HG02852 (cell line): ENCODE measurements around the gene CKMT2.
"Not testable (repeated sequence)": the region's sequence is repeated elsewhere in the genome, so short reads cannot be mapped to it uniquely, and the experiment has no call there.

Source experiments
- ATAC-seq: cut with Tn5 transposase; IDR thresholded peaks from one replicate; pipeline ENCODE4 v1.9.1; 2021; ENCODE audit warnings: mild to moderate bottlenecking, moderate library complexity; ENCODE audit not compliant: unreplicated experiment

Gene CKMT2

DNA sequence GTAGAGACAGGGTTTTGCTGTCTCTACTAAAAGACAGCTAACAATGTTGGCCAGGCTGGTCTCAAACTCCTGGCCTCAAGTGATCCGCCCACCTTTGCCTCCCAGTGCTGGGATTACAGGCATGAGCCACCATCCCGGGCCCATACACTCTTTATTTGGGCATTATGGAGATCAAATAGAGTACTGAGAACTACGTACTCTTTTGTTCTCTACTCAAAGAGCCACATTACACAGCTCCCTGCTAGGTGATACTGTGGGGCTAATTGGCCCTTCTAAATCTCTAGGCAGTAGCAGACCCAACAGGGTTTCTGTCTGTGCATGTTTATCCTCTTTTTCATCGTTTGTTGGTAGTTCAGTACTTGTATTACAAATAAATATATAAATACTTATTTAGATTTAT, 16.1 kb downstream of the CKMT2 start:
- ATAC-seq = no peak

DNA sequence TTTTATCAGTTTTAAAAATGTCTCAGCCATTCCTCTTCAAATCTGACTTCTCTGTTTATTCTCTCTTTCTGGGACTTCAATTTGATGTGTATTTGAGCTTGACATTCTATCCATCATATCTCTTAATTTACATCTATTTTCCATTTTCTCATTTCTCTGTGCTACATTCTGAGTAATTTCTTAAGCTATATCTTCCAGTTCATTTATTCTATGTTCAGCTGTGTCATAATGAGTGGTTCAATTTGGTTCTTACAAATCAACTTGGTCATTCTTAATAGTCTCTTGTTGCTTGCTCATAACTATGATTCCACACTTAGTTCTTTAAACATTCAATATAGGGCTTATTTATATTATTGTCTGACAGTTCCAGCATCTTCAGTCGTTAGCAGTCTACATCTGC, 16.9 kb downstream of the CKMT2 start:
- ATAC-seq = no peak

DNA sequence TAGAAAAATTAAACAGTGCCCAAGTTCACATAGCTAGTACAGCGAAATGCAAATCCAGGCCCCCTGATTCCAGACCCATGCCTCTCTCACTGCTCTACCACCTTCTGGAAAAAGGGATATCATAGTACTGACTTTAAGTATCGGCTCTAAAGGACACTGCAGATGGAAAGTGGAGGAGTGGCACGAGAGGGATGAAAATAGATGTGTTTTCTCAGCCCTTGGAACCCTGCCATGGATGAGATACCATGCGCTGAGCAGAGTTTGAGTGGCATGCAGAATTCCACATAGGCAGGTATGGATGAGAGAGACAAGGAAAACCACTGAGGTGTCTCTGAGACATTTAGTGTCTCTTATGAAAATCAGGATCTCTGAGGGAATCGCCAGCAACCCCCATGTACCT, 18.8 kb downstream of the CKMT2 start:
- ATAC-seq = no peak

DNA sequence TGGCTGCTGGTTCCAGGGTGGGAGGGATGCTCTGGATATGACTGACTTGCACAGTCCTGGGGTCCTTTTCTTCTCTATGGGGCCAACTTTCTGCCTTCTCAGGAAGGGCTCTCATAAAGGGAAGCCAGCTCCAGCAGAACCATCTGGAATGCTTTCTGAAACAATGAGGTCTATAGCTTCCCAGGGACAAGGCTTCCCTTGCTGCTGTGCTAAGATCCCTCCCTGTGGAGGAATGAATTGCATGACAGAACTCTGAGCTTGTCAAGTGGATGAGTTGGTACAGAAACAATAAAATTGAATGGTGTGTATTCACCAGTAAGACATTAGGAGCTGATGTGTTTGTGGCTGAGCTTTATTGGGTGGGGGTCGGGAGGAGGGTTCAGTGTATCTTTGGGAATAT, 19.8 kb downstream of the CKMT2 start:
- ATAC-seq = no peak

DNA sequence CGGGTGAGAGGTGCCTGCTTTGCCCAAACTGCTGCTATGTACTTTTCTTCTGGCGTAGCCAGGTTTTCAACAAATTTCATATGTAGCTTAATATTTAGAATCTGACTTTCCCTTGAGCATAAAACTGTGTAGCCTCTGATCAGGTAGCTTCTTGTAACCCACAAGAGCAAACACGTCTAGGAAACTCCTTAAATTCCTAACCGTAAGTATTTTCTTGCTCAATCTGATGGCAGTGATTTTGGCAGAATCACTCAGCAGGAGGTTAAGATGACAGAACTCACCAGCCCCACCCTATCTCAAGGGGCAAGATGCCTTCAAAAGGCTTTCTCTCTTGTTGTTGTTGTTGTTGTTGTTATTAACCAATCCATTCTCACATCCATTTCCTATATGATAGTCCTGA, 20.8 kb downstream of the CKMT2 start:
- ATAC-seq = no peak

DNA sequence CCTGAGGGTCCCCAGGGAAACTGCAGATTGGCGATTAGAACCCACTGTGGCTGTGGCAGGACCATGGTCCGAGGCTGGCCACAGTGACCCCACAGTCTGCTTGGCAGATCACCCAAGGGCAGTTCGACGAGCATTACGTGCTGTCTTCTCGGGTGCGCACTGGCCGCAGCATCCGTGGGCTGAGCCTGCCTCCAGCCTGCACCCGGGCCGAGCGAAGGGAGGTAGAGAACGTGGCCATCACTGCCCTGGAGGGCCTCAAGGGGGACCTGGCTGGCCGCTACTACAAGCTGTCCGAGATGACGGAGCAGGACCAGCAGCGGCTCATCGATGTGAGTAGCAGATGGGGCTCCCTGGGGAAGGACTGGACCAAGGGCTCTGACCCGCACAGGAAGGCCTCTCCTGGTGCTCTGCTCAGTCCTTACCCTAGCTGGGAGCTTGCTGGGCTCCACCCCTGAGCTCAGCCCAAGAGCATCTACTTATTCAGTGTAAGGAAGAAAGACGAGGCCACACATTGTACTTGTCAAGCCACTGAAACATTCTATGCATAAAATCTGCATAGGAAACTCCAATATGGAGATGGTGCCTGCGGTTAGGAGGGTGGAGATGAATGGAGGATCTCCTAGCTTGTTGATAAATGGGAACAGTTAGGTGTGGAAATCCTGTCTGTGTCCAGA, 21.9 kb downstream of the CKMT2 start:
- no peak for ATAC-seq

DNA sequence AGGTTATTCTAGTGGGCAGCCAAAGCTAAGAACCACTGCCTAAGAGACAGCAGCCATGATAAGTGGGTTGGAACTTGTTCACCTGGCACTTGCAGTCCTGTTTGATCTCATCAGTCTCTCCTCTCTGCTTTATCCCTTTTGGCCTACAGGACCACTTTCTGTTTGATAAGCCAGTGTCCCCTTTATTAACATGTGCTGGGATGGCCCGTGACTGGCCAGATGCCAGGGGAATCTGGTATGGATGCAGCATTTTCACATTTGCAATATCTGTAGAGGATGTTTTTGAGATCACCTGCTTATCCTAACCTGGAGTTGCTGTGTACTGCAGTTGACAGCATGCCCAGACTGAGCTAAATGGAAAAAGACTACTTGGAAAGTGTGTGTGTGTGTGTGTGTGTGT, 23.6 kb downstream of the CKMT2 start:
- no peak for ATAC-seq

DNA sequence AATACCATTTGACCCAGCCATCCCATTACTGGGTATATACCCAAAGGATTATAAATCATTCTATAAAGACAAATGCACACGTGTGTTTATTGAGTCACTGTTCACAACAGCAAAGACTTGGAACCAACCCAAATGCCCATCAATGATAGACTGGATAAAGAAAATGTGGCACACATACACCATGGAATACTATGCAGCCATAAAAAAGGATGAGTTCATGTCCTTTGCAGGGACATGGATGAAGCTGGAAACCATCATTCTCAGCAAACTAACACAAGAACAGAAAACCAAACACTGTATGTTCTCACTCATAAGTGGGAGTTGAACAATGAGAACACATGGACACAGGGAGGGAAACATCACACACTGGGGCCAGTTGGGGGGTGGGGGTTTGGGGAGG, 29.7 kb downstream of the CKMT2 start:
- ATAC-seq = not testable (repeated sequence)

DNA sequence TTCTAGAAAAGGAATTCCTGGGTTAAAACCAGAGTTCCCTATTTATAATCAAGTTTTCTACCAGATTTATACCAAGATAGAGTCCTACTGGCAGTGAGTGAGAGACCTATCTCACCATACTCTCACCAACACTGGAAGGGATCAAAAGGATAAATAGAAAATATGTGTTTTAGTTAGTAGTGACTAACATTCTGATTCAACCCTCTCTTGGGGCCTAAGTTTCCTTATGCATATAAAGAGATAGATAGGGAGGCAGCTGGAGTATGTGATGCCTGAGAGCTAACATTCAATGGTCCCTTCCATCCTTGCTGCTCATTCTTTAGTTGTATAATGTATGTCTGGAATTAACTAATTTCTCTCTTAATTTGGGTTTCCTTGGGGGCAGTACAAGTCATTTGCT, 32.0 kb downstream of the CKMT2 start:
- ATAC-seq = no peak

DNA sequence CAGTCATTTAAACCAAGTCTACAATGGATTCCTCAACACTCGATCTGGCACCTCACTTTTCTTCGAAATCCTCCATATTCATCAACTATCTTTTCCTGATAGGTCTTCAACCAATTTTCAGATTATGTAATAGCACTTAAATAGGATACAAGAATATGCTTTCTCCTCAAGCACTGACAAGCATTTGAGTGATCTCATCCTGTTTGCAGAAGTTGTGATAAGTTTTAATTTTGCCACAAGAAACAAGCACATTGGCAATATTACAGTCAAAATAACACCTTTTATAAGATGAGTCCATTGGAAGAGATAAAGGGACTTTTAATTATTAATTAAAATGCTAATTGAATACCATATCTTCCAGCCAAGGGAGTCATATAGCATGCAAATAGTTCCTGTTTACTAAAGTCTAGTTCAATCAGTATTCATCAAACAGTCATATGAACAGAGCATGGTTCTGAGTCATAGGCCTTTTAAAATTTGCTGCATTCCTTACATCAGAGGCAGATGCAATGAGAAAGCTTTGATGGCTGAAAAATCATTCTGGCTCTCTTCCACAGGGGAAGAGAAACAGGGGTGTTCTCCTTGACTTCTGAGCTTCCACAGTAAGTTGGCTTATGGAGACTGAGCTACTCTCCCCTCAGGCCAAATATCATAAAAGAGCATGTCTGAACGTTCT, 35.5 kb downstream of the CKMT2 start:
- no peak for ATAC-seq

DNA sequence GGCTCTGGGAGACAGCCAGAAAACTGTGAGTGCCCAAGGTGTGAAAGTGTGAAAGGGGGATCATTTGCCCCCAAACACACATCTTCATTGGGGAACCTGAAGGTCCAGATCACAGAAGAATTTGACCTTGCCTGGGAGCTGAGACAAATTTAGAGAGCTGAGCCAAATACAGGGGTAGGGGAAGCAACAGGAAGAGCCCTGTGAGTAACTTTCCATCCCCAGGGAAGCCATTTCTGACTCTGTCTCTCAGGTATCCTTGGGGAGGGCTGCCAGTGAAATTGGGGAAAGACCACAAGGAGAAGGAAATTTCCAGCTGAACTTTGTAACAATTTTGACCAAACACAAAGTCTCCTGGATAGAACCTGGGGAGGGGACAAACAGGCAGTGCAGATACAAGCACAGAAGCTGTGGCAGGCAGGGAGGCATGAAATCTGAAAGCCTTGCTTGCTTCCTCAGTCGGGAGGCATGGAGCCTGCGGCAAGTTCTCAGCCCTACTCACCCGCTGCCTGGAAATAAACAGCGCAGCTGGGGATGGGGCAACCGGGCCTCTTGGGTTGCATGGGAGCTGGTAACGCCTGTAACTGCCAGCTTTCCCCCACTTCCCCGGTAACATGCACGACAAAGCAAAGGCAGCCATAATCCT, 36.8 kb downstream of the CKMT2 start:
- ATAC-seq = no peak

DNA sequence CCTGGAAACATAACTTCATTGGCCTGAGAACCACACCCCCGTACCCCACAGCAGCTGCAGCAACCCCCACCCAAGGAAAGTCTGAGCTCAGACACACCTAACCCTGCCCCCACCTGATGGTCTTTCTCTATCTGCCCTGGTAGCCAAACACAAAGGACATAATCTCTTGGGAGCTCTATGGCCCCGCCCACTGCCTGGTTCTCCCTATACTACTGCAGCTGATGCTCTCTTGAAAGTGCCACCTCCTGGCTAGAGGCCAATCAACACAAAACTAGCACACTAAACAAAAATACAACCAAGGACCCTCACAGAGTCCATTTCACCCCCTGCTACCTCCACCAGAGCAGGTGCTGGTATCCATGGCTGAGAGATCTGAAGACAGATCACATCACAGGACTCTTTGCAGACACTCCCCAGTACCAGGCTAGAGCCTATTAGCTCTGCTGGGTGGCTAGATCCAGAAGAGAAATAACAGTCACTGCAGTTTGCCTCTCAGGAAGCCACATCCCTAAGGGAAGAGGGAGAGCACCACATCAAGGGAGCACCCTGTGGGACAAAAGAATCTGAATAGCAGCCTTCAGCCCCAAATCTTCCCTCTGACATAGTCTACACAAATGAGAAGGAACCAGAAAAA, 37.4 kb downstream of the CKMT2 start:
- ATAC-seq = not testable (repeated sequence)

DNA sequence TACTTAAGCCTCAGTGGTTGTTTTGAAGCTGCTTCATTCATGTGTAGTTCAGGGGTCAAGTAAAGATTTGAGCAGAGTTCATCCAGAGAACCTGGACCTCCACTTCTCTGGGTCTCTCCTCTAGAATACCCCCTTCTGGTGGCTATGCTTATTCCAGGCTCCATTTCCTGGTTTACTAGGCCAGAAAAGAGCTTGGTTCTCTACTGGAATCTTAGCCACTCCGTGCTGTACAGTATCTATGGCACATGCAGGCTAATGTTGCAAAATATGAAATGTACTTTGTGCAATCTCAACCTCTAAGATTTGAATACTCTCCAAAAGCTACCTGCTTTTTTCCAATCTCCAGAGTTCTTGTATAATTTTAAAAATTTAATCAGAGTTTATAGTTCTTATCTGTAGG, 50.9 kb downstream of the CKMT2 start:
- no peak for ATAC-seq

DNA sequence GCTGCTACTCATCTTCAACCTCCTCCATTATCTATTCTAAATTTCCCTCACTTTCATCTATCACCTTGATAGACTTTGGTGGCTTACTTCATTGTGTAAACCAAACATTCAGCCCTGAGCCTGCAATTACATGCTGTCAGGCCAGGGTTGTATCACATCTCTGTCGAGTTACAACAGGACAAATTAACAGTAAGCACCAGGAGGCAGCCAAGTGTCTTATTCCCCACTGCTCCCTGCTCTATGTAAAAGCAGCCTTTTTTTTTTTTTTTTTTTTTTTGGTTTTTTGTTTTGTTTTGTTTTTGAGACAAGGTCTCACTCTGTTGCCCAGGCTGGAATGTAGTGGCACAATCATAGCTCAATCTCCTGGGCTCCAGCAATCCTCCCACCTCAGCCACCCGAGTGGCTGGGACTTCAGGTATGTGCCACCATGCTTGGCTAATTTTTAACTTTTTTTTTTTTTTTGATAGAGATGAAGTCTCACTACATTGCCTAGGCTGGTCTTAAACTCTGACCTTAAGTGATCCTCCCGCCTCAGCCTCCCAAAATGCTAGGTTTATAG, 53.0 kb downstream of the CKMT2 start:
- ATAC-seq = no peak

DNA sequence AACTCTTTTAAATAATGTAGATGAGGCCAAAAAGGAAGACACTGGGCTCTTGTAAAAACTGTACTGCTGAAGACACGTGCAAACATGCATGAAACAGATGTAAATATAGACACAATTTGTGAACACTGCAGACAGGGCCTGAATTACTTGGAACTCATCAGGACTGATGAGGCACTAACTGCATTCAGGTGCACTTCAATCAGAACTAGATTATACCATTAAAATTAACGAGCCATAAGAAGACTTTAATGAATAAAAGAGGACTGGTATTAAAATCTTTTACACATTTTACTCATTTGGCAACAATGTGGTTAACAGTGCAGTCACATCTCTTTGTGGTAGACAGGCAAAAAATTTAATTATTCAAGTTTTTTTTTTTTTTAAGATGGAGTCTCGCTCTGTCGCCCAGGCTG, 54.9 kb downstream of the CKMT2 start:
- ATAC-seq = no peak

DNA sequence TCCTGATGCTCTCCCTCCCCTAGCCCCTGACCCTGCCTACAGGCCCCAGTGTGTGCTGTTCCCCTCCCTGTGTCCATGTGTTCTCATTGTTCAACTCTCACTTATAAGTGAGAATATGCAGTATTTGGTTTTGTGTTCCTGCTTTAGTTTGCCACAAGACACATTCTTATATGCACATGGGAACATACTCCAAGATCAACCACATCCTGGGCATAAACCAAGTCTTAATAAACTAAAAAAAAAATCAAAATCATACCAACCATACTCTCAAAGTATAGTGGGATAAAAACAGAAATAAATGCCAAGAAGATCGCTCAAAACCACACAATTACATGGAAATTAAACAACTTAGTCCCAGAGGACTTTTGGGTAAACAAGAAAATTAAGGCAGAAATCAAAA, 57.0 kb downstream of the CKMT2 start:
- ATAC-seq = no peak

DNA sequence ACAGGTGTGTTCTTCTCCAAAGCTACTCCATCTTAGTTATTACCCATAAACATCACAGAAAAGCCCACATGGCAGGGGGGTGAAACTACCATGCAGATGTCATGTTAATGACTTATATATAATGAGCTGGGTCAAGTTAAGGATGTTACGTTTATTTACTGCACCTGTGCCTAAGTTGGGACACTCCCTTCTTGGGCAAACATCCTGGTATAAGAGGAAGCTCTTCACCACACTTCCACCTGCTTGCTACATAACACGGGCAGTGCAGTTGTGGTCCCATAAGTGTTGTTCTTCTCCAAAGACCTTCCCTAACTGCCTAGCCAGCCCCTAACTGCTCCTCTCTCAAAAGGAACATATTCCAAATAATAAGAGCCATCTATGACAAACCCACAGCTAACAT, 59.0 kb downstream of the CKMT2 start:
- ATAC-seq = no peak

DNA sequence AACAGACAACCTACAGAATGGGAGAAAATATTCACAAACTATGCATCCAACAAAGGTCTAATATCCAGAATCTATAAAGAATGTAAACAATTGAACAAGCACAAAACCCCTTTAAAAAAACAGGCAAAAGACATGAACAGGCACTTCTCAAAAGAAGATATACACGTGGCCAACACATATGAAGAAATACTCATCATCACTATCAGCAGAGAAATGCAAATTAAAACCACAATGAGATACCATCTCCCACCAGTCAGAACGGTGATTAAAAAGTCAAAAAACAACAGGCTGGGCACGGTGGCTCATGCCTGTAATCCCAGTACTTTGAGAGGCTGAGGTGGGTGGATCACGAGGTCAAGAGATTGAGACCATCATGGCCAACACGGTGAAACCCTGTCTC, 60.9 kb downstream of the CKMT2 start:
- ATAC-seq = not testable (repeated sequence)

DNA sequence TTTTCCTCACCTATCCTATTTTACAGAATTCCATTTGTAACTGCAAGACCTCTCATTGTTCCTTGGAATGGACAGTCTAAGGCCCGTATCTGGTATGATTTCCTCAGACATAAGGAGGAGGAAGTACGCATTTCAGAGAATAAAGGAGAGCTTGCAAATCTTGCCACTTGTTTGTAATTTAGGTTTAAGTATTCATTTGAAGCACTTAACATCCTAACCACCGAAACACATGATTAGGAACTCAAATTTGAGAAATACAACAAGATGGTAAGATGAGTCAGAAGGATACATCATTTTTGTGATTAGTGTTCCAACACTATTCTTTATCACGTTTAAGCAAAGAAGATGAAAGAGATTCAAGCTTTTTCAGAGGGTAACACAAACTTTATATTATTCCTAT, 64.4 kb downstream of the CKMT2 start:
- ATAC-seq = no peak

DNA sequence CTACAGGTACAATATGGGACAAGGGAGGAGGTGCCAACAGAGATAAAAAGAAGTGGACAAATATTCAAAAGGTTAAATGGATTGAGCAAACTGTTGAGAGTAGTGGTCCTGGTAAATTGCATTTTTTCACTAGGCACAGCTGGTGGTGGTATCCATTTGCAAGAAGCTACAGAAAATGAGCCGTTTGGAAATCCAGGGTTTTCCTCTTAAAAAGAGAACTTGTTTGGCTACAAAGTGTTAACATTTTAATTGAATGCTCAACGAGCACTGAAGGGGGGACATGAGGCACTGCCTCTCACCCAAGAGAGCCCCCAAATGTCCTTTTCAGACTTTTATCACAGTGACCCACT, 67.8 kb downstream of the CKMT2 start:
- no peak for ATAC-seq

DNA sequence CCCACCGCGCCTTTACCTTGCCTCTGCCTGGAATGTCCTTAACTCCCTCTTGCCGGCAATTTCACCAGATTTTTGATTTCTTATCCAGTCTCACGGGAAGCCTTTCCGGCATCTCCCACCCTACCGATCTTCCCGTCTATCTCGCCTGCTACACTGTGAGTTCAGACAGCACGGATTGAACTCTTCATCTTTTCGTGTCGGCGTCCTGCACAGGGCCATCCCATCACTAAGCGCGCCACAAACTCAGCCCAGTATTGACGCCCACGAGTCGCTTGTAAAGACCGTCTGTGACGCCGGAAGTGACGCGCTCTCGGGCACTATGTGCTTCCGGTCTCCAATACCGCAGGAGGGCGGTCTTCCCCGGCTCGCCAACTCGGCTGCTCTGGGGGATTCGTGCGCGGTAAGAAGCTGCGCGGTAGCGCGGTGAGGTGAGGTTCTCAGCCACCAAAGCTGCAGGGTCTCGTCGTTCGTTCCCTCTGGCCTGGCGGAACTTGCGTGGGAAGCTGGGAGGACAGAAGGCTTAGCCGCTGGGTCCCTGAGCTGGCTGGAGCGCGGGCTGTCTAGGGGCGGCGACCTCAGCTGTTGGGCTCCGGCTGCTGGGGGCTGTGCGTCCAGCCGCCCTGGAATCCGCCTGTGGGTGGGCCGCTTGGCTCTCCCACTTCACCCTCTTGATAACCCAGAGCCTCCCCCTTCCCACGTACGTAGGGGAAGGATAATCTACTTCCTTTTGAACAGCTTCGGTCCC, 68.3 kb downstream of the CKMT2 start, which contains the start of gene ZCCHC9:
TSS of gene ZCCHC9 (plus strand) at position 317 of the 745 bp plus-strand sequence. CDS start 3,171 bp downstream, outside the sequence.
- ATAC-seq = peak; percentile 95
